GM18873 (cell line): ENCODE measurements around the gene PHACTR1.
"Not testable (repeated sequence)": the region's sequence is repeated elsewhere in the genome, so short reads cannot be mapped to it uniquely, and the experiment has no call there.

ENCODE experiments used
- ATAC-seq: cut with Tn5 transposase; IDR thresholded peaks from one replicate; pipeline ENCODE4 v1.9.1; 2021; ENCODE audit warnings: mild to moderate bottlenecking, moderate library complexity, moderate number of reproducible peaks; ENCODE audit not compliant: unreplicated experiment, low FRiP score

PHACTR1 gene

DNA sequence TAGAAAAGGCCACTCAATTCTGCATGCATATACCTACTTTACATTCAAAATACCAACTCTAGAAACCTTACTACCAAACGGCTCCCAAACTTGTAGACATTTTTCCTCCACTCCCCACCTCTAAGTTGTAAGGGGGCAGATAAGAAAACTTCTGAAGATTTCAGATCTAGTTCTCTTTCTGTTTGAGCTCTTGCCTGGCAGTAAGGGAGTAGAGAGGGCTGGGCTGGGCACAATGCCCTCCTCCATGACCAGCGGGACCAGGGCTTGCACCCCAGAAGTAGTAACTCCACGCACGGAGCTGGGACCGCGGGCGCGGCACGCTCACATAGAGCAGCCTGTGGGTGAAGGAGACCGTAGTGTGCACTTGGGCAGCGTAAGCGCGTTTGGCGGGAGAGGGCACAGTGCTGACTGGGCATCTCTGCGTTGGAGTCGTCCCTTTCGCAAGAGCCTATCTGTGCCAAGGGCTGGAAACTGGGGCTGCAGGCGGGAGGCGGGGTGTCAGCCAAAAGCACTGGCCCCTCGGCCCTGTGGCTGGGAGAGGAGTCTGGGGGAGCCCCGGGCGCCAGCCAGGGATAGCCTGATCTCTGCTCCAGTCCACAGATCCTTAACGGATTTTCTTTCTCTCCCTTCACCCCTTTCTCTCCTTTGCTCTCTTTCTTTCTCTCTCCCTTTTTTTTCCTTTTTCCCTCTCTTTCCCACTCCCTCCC lies 32.4 kb downstream of the PHACTR1 start:
- ATAC-seq, result no peak

DNA sequence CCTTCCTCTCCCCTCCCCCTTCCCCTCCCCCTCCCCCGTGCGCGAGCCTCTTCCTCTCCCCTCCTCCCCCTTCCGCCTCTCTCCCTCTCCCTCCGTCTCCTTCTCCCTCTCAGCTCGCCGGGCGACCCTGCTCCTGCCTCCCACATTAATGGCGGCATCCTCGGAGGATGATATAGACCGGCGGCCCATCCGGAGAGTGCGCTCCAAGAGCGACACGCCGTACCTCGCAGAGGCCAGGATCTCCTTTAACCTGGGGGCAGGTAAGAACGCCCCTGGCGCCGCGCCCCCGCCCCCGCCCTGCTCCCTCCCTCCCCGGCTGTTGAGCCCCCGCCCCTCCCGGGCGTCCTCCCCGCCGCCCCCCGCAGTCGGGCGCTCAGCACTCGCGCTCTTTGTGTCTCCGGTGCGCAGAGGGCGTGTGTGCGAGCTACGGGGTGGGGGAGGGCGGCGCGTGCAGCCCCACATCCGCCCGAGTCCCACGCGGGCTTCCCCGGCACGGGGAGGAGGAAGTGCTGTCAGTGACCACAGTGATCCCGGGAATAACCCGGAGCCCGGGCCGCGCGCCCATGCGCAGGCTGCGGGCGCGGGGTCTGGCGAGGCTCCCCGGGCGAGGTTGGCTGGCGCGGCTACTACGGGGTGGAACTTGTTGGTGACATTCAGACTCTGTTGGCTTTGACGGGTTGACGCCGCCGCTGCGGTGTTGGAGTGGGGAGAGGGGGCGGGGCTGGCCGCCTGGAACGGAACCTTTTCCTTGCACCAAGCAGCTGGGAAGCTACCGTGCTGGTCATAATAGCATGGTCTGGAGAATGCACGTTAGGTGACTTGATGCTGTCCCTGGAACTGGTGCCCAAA lies 33.2 kb downstream of the PHACTR1 start:
- ATAC-seq, result no peak

DNA sequence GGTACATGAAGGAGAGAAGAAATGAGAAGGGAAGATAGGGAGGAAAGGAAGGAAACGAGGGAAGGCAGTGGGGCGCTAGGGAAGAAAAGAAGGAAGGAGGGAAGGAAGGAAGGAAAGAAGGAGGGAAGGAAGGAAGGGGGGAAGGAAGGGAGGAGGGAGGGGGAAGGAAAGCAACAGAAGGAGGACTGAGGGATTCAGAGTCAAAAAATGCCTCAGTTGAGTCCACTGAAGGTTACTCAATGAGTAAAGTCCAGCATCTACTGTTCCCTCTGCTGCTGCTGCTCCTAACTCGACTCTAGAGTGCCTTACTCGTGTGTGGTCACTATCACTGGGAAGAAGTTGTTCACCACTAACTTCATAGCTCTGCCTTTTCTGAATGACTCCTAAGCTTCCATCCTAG lies 33.8 kb downstream of the PHACTR1 start:
- ATAC-seq, result no peak

DNA sequence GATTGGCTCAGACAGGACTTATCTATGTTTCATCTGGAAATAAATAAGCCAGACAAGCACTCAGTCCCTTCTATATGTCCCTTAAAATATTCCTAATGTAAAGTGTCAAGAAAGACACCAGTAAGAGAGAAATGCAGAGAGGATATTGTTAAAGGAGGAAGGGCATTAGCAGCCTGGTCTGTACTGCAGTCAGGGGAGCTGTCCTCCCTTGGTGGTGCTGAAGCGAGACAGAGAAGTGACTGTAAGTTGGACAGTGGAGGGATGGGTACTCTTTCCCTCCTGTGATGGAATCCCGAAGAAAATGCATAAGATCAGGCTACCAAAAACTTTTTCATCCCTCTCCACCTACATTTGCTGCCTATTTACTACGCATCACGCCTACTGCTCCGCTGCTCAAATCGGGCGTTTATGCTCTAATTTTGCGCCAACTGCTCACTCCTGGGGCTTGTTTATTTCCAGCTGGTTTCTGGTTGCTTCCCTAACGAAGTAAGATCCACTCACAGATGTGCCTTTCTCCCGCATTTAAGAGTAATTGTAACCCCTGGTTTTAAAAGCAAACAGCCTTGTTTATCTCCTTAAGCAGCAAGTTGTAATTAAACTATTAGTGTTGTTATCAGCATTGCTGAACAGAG lies 35.2 kb downstream of the PHACTR1 start:
- ATAC-seq, result no peak

DNA sequence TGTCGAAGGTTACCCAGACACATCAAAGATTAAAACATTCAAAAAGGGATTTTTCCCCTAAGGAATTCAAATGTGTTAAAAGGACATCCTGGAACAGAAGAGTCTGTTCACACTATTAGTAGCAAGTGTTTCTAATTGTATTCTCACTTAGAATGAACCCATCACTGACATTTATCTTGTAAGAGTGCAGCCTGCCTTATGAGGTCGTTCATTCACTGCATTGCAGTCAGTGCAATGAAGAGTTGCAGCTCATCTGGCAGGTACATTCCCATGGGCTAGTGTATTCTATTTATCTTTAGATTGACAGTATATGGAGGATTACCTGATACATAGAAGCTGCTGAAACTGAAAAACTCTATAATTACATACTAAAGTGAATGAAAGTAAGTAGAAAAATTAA lies 36.5 kb downstream of the PHACTR1 start:
- ATAC-seq, result no peak

DNA sequence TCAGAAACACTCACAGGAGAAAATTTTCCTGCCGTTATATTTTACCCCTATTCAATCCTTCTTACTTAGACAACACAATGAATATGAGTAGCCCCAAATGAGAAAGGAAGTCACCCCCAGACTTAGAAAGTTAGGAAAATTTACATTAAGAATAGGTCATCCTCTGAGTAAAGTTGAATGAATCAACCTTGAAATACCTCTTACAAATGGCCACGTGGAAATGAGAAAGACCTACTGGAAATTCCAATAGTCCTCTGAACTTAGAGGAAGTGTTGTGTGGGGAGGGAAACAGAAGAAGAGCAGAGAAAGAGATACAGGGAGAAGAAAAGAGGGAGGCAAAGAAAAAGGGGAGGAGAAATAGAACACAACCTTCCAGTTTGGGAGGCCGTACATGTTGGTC lies 43.7 kb downstream of the PHACTR1 start:
- no peak for ATAC-seq

DNA sequence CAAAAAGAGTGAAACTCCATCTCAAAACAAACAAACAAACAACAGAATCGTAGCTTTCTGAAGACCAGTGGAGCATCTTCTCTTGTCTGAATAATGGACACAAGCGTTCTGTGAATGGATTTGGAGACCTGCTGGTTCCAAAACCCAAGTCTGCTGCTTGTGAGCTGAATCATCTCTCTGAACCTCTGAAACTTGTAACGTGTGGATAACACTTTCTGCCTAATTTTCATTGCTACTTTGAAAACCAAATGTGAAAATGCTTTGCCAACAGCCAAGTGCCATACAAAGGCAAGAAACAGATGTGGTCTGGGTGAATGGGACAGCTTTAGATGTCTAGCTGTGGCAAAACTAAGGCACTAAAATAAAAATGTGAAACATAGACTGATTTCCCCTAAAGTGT lies 44.3 kb downstream of the PHACTR1 start:
- no peak for ATAC-seq

DNA sequence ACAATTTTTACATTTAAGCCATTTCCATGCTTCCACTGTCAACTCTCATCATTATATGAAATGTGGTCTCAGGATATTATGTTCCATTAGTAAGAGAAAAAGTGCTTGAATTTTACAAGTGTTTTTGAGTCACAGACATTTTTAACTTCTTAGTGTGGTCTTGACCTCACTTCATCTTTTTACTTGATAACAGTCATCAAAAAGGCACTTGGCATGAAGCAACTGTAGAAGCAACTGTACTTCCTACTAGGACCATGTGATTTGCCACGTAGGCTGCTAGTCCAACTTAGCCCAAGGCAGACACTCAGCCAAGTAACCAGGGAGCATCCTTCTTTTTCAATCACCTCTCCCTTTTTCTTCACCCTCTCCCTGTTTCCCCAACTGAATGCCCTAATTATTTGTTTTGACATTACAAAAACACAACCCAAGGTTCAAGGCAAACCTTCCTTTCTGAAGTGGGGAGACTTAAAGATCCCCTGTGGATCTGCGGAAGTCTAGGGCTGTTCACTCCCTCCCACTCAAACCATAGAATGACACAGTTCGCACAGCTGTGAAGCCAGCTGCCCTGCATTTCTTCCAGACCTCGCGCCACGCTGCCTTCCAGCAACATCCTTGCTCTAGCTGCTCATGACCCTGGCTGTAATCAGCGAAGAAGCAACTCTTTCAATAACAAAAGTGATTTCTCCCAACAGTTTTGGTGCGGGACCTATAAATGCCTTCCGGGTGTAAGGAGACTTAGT lies 45.0 kb downstream of the PHACTR1 start:
- ATAC-seq, result no peak

DNA sequence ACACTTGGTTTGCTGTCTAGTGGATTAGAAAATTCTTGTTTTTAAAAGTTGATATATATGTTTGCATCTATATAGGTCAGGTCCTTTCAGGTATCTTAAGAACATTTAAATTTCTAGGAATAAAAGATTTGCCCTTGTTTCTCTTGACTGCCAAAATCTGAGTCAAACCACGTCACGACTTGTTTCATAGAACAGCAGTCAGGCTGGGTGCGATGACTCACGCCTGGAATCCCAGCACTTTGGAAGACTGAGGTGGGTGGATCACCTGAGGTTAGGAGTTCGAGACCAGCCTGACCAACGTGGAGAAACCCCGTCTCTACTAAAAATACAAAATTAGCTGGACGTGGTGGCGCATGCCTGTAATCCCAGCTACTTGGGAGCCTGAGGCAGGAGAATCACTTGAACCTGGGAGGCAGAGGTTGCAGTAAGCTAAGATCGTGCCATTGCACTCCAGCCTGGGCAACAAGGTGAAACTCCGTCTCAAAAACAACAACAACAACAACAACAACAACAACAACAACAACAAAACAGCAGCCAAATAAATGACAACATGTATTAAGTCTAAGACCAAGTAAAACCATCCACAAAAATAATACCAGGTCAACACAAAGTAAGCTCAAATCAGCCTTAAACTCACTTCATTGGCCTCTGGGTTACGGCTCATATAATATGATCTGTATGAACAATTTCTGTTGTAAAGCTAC lies 46.3 kb downstream of the PHACTR1 start:
- ATAC-seq, result not testable (repeated sequence)

DNA sequence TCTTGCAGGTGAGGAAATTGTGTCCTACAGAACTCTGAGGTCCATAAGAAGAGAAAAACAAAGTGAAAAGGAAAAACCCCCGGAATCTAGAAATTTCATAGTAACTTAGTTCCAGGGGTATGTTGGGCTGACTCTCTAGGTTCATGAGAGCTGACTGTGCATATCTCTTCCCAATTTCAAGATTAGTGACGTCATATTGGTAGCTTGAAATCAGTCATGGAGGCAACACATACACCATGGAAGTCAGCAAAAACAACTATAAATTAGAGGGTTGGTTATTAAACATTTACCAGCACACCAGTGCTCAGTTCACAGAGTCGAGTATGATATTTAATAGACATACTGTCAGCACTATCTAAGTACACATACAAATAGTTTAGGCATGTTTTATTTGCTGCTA lies 49.8 kb downstream of the PHACTR1 start:
- no peak for ATAC-seq

DNA sequence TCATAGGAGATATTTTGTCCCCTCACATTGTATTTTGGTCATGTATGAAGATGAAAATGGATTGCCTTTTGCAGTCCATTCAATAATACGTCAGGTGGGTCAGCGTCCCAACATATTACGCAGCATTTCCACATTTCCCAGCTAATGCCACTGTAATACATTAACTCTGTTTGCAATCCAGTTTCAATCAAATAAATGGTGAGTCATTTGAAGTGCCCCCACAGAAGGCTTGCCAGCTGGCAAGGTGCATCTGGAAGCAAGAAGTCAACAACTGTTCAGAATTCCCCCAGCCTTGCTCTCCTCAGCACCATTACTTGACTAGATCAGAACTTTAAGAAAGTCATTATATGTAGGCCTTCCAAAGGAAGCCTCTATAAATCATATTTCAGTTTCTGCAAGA lies 50.4 kb downstream of the PHACTR1 start:
- ATAC-seq, result no peak

DNA sequence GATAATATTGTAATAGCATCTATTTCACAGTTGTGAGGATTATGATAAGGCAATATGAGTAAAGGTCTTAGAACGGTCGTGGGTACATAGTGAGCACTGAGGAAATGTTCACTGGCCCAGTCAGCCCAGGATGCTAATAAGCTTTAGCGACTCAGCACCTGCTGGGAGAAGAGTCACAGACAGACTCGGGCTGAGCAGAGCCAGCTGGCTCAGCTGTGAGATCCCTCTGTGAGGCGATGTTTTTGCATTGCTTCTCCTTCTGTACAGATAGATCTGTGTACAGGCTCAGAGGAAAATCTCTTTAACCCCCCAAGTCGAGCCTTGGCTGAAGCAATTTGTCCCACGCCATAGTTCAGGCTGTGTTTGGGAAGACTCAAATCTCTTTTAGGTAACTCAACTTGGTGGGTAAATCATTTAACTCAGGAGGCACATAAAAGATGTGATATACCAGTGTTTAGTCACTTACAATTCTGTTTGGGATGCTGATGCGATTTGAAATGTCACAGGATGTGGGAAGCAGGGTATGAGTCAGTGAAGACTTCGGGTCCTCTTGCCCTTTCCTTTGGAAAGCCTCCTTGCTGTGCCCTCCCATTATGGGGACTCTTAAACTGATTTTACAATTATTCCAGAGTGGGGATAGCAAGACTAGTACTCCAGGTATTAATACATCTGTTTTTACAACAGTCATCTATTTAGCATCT lies 53.1 kb downstream of the PHACTR1 start:
- ATAC-seq, result no peak

DNA sequence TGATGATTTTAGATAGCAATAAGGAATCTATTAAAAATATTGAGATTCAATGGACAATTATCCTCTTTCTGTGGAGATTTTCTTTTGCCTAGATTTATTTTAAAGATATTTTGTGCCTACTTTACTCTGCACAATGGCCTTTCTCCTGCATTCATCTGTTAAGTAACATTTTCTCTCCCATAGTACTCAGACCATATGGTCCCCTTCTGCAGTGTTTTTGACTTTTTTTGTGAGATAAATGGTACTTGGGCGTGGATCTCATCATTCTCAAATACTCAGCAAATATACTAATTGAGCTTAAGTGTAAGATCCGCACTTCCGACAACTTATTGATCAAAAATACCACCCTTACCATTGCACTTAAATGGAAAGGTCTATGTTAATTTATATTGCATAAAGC lies 55.8 kb downstream of the PHACTR1 start:
- ATAC-seq, result no peak

DNA sequence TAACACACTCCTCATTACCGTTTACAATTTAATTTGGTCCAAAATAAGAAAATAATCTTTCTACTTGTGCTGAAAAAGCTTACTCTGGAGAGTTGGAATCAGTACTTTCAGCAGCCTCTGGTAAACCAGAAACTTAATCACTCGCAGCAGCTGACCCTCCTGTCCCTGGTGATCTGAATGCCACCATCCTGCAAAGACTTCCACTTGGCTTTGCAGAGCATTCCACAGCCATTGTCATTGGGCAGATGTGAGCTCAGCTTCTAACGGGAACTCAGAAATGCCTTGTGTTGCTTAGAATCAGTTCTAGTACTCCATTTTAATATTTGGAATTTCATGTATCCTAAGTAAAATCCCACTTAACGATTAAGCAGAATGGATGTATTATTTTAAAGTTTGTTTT lies 59.7 kb downstream of the PHACTR1 start:
- ATAC-seq, result no peak

DNA sequence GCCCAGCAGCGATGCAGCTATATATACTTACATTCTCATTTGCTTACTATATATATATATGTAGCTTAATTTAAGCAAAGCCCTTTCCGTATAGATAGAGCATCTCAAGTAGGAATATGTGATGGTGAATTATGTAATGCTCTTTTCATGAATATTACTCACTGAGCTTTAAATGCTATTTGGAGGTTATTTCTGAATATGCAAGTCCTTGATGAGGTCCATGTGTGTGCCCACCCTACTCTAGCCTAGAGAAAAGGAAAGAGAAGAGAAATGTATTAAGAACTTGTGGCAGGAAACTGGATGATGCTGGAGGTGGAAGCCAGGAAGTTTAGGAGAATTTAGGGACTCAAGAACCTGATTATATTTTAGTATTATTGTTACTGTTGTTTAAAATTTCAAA lies 63.2 kb downstream of the PHACTR1 start:
- ATAC-seq, result no peak

DNA sequence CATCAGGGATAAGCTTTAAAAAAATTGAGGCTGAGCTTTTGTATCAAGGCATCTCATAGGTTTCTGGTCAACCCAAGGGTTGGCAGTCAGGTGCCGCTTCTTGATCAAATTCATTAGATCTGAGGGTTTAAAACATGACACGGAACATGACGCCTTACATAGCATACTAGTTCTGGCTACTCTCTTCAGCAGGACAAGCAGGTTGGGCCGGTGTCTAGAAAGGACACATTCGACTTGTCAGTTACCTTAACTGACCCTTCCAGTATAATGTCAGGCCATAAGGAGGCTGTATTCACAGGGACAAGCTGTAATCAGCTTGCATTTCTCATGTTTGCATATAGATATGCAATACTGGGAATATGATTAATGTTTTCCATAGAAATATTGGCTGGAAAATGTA lies 65.6 kb downstream of the PHACTR1 start:
- no peak for ATAC-seq

DNA sequence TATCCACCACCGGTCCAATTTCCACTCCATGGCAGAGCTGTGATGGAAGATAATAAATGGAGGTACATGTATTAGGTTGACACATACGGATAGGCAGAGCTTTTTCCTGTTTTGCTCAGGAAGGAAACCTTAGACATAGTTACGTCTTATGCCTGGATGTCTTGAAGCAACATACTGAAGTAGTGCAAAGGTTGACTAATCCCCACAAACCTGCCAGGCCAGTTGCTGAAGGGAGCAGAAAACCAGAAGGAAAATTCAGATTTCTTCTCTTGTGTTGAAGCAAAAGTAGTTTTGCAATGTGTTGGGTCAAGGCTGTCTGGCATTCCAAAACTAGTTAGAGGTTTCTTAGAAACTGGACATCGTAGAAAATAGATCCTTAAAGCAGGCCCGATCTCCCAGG lies 68.7 kb downstream of the PHACTR1 start:
- ATAC-seq, result no peak

DNA sequence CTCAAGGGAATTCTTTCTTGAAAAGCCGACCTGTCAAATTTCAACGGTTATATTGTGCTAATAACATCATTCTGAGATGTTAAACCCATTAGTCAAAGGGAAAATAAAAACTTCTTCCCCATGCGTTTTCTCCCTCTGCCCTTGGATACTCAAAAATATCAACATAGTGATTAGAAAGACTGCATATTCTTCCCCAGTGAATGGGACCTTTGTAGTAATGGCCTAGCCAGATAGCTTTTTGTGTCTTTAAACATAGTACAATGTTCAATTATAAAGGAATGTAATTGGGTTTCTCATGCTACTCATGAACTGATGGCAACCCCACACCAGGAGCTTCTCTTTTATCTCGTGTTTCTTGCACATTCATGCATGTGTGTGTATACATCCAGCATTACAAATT lies 69.4 kb downstream of the PHACTR1 start:
- ATAC-seq, result no peak

DNA sequence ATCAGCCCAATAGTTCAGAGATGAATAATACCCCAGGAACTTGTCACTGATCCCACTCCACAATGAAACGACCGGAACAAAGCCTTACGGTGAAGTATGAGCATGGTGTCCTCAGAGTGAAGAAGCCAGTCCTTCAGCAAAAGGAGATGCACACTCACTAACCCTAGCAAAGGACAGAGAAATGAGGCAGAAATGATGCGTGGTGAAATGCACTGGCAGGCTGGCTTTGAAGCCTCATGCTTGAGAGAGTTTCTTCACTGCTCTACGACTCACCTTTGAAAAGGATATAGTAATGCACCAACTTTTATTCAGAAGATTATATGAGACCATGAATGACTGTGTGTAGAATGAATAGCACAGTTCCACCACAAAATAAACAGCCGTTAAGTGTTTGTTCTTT lies 74.8 kb downstream of the PHACTR1 start:
- ATAC-seq, result no peak

DNA sequence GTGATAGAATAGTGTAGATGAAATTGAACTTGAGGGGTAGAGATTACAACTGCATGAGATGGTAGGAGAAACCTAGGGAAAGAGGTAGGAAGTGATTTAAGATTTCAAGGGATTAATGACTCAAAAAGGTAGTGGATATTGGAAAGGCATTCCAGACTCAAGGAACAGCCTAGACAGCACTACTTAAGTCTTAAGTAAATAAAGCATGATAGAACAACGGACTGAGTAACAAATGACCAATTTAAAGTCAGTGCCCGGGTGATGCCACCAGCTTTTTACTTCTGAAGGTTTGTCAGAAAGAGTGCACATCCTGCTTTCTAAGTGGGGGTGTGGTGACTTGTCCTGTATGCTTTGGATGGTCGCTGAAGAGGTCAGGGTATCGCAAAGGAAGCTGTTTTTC lies 81.8 kb downstream of the PHACTR1 start:
- no peak for ATAC-seq
